Esophagus muscularis mucosa (tissue), 3 donors: ENCODE measurements around the gene A3GALT2.

Source experiments
- CTCF ChIP-seq, 3 experiments: fragments of 200-600 bp in 2 of 3; fragments of 450-650 bp in 1 of 3; sonication (generic) in 2 of 3; IDR thresholded peaks; one replicate each; pipeline ENCODE4 v1.5.1; 2017 to 2019; ENCODE audit warnings: antibody characterized with exemption in 3 of 3, mild to moderate bottlenecking in 2 of 3, moderate library complexity in 1 of 3
- EP300 ChIP-seq: sonication (generic); formaldehyde crosslinking; IDR thresholded peaks from one replicate; pipeline ENCODE4 v1.6.1; 2017; ENCODE audit warnings: antibody characterized with exemption

- TF ChIP-seq CTCF (IDR thresholded peaks at IDR 0.05) (peak; percentile 77 to 90 (median 83)), EP300 (no peak)
Observed at GRCh38 chr1:33298623-33299277, 22.1 kb downstream of the A3GALT2 start.
